IPS-18c (cell line): ENCODE data around the gene PDK4.
"Not testable (repeated sequence)": the region's sequence is repeated elsewhere in the genome, so short reads cannot be mapped to it uniquely, and the experiment has no call there.

Experiments
- H3K4me3 ChIP-seq: 2 replicates; pipeline ENCODE4 v1.7.0; 2013; ENCODE audit warnings: low read depth, mild to moderate bottlenecking, low read length, moderate library complexity; ENCODE audit not compliant: insufficient read depth
- H3K9me3 ChIP-seq: one replicate; pipeline ENCODE4 v1.6.1; 2013; ENCODE audit warnings: mild to moderate bottlenecking, low read length, moderate library complexity; ENCODE audit not compliant: control insufficient read depth, insufficient read depth

The PDK4 gene

DNA sequence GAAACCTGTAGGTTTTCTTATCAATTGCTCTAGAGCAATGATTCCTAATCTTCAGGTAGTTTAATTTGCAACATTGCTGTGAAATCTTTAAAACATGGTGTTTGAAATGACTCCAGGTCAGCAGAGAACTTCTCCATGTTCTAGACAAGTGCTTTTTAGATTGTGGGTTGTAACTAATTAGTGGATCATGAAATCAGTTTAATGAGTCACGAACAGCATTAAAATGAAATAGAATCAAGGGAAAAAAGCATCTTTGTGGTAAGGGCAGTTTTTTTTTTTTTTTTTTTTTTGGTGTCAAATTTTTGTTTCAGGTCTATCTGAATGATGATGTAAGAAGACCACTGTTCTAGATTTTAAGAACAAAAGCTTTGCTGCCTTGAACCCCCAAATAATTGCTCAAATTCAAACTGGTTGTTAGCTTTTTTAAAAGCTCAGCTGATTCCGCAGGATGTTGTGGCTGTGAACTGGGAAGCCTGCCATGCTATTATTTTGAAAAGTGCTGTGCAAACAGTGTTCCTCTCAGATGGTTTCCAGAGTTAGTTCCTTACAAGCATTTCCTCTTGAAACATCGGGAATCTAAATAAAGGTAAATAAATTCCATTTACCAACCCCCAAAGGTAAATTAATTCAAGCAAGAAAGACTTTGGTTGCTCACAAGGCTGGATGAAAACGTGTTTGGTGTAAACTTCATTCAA is 13.1 kb upstream of the PDK4 start:
- H3K9me3 ChIP-seq, result no peaks in the 10 kb centered on the region
- no peak overlapping the region for H3K4me3 ChIP-seq

DNA sequence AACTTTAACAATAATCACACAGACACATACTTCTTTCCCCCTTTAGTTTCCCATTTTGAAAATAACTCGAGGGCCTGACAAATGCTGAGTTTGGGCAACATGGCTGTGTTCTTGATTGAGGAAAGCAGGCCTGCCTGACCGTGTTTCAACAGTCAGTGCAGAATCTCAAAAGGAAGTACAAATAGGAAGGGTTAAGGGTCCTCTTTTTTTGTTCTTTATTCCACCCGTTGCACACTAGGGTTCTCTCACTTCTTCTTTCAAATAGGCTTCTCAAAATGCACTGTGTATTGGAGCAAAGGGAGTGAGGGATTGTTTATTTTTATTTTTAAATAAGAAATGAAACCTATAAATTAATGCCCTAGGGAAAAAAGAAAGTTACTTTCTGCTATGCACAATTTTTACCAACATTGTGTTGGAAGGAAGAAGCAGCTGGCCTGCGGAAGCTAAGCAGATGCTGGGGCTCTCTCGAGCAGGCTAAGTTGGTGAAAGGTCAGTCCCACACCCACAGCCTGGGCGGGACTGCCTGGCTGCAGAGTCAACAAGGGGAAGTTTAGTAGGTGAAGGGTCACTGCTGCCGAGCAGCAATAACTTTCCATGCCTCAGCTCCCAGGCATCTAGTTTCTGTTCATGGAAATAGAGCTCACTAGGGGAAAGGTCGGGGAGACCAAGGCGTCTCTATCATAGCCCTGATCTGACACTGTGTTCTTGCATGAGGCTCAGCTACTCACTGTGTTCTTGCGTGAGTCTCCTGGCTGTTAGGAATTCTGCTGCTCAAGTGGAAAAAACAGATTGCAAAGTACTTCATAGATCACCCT is 12.2 kb upstream of the PDK4 start:
- Histone ChIP-seq H3K4me3 (no peak overlapping the region), H3K9me3 (no peaks in the 10 kb centered on the region)

- H3K4me3 ChIP-seq, result no peak overlapping the region
- no peaks in the 10 kb centered on the region for H3K9me3 ChIP-seq
Measured at GRCh38 chr7:95607561-95607960, 11.2 kb upstream of the PDK4 start.

DNA sequence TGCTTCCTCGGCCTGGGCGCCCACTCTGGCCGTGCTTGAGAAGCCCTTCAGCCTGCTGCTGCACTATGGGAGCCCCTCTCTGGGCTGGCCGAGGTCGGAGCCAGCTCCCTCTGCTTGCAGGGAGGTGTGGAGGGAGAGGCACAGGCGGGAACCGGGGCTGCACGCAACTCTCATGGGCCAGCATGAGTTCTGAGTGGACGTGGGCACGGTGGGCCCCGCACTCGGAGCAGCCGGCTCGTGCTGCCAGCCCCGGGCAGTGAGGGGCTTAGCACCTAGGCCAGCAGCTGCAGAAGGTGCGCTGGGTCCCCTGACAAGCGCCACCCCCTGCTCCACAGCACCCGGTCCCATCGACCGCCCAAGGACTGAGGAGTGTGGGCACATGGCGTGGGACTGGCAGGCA is 9.0 kb upstream of the PDK4 start:
- H3K9me3 ChIP-seq, result no peaks in the 10 kb centered on the region
- no peak overlapping the region for H3K4me3 ChIP-seq

- not testable (repeated sequence) for H3K4me3 ChIP-seq, H3K9me3 ChIP-seq
Measured at GRCh38 chr7:95604811-95605210, 8.5 kb upstream of the PDK4 start.

GRCh38 chr7:95604397-95604796 is 8.1 kb upstream of the PDK4 start:
- not testable (repeated sequence) for H3K4me3 ChIP-seq, H3K9me3 ChIP-seq

GRCh38 chr7:95602421-95602820 is 6.1 kb upstream of the PDK4 start:
- no peaks in the 10 kb centered on the region for H3K9me3 ChIP-seq
- H3K4me3 ChIP-seq, result no peak overlapping the region

GRCh38 chr7:95601316-95601715 is 5.0 kb upstream of the PDK4 start:
- Histone ChIP-seq H3K4me3 (no peak overlapping the region), H3K9me3 (no peaks in the 10 kb centered on the region)

- H3K4me3 ChIP-seq, result no peak overlapping the region
- no peaks in the 10 kb centered on the region for H3K9me3 ChIP-seq
Measured at GRCh38 chr7:95599069-95599468, 2.8 kb upstream of the PDK4 start.

GRCh38 chr7:95598511-95598910 is 2.2 kb upstream of the PDK4 start:
- H3K4me3 ChIP-seq, result no peak overlapping the region

DNA sequence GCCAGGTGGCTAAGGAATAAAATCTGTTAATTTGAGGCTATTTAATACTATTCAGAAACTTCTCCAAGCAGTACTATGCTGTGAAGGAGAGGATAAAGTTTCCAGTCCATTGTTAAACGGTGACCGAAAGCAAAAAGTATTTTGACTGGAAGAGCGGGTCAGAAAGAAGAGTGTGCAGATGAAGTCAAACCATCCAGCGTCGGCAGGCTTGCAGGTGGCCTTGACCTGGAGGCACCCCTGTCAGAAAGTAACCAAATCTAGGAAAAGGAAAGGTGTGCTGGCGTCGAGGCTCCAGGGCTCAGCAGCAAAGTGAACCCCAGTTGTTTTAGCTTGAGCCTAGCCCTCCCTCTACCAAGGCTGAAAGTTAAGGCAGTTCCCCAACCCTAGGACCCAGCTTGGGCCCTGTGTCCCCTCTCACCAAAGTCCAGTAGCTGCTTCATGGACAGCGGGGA is 544 bp downstream of the PDK4 start:
- Histone ChIP-seq H3K9me3 (no peaks in the 10 kb centered on the region), H3K4me3 (peak overlapping the region; percentile 59)

More at GRCh38 chr7:95598511-95598910, 2.2 kb upstream of the PDK4 start:
- H3K9me3 ChIP-seq, result no peaks in the 10 kb centered on the region

GRCh38 chr7:95594185-95594584 is 2.1 kb downstream of the PDK4 start:
- H3K9me3 ChIP-seq, result no peaks in the 10 kb centered on the region
- no peak overlapping the region for H3K4me3 ChIP-seq

DNA sequence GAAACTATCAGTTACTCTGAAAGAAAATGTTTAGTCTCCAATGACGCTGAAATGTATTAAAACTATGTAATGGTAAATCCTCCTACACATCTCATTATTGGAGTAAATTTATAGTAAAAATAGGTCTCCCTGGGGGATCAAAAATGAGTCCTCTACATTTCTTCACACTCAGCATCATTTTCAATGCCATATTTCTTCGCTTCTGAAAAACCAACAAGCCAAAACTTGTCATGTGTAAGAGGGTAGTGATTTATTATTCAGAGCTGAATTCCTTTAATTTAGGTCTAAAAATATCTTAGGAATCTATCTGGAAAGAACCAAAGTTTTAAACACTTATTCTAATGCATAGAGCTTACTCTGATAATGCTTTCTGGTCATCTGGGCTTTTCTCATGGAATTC is 3.0 kb downstream of the PDK4 start:
- H3K9me3 ChIP-seq, result no peaks in the 10 kb centered on the region
- H3K4me3 ChIP-seq, result no peak overlapping the region

DNA sequence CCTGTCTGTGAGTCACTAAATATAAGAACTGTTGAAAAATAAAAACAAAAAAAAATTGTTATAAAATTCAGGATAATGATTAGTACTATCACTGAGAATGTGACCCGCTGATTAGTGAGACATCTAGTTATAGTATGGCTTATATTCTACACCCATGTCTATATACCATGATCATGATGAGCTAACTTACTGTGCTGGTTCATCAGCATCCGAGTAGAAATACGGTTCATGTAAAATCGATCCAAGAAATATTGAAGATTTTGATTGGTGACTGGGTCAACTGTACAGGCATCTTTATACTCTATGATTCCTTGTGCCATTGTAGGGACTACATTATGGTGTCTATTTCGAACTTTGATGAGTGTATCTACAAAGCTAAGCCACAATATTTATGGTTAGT is 3.7 kb downstream of the PDK4 start:
- Histone ChIP-seq H3K4me3 (no peak overlapping the region), H3K9me3 (no peaks in the 10 kb centered on the region)

- Histone ChIP-seq H3K9me3 (no peaks in the 10 kb centered on the region), H3K4me3 (no peak overlapping the region)
Measured at GRCh38 chr7:95590387-95591248, 5.7 kb downstream of the PDK4 start.

- Histone ChIP-seq H3K4me3 (no peak overlapping the region), H3K9me3 (no peaks in the 10 kb centered on the region)
Measured at GRCh38 chr7:95589766-95590165, 6.5 kb downstream of the PDK4 start.

- no peaks in the 10 kb centered on the region for H3K9me3 ChIP-seq
Measured at GRCh38 chr7:95589031-95589430, 7.3 kb downstream of the PDK4 start.

GRCh38 chr7:95586951-95587301 is 9.4 kb downstream of the PDK4 start:
- H3K4me3 ChIP-seq, result no peak overlapping the region
- no peaks in the 10 kb centered on the region for H3K9me3 ChIP-seq

More at GRCh38 chr7:95589031-95589430, 7.3 kb downstream of the PDK4 start:
- H3K4me3 ChIP-seq, result no peak overlapping the region
